ENCODE measurements around the gene CMTR1.
"Not testable (repeated sequence)": the region's sequence is repeated elsewhere in the genome, so short reads cannot be mapped to it uniquely, and the experiment has no call there.

Gene CMTR1, protein sequence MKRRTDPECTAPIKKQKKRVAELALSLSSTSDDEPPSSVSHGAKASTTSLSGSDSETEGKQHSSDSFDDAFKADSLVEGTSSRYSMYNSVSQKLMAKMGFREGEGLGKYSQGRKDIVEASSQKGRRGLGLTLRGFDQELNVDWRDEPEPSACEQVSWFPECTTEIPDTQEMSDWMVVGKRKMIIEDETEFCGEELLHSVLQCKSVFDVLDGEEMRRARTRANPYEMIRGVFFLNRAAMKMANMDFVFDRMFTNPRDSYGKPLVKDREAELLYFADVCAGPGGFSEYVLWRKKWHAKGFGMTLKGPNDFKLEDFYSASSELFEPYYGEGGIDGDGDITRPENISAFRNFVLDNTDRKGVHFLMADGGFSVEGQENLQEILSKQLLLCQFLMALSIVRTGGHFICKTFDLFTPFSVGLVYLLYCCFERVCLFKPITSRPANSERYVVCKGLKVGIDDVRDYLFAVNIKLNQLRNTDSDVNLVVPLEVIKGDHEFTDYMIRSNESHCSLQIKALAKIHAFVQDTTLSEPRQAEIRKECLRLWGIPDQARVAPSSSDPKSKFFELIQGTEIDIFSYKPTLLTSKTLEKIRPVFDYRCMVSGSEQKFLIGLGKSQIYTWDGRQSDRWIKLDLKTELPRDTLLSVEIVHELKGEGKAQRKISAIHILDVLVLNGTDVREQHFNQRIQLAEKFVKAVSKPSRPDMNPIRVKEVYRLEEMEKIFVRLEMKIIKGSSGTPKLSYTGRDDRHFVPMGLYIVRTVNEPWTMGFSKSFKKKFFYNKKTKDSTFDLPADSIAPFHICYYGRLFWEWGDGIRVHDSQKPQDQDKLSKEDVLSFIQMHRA

DNA sequence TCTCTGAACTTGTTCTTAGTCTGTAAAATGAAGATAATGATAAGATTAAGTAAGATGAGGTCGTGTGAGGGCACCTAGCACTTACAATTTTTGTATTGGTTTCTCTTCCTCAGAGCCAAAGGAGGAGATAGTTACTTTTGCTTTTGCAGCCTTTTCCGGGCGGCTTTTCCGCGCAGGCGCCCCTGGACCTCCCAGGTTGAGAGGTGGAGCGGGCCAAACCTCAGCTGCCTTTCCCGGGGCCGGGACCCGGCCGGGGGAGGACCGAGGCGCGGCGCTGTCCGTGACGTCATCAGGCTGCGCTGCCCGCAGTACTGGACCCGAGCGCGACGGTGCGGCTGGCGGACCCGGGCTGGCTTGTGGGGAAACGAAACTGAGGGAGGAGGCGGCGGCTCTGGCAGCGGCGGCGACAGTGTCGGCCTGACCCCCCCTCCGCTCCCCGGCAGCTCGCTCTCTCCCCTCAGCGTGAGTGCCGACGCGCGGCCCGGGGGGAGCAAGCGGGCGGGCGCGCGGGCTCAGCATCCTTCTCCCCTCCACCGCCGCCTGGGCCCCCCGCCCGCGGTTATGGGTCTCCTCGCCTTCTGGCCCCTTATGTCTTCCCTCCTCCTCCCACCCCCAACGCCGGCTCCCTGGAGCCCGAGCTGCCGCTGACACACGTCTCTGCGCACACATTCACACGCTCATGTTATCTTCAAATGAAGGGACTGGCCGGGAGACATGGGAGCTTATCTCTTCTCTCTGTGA lies at the start of gene CMTR1:
TSS of gene CMTR1 (plus strand) at position 306 of the 741 bp plus-strand sequence. CDS start 2,409 bp downstream, outside the sequence.
- peak; percentile 97 for DNase-seq

DNA sequence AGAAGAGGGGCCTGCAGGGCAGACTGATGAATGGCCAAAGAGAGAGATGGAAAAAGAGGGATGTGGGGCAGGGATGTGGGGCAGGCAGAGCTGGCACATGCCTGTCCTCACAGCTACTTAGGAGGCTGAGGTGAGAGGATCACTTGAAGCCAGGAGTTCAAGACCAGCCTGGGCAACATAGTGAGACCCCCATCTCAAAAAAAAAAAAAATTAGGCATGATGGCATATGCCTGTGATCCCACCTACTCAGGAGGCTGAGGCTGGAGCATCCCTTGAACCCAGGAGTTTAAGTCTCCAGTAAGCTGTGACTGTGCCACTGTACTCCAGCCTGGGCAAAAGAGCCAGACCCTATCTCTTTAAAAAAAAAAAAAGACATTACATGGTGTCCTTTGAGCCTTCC lies 44.4 kb upstream of the CMTR1 start:
- DNase-seq = no peak

DNA sequence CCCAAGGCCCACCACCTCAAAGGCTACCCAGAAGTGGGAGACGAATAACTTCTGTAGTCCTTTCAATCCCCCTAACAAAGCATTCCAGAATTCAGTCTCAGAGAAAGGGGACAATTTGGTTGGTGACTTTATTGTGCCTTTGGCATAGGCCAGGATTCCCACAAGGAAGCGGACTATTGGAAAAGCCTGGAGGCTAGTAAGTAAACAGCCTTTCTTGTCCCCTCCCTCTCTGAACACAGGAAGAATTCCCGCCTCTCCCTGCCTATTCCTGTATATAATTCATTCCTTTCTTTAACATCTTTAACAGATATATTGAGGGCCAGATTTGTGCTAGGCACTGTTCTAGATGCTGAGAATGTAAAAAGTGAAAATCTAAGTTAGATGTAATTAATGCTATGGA lies 43.2 kb upstream of the CMTR1 start:
- no peak for DNase-seq

DNA sequence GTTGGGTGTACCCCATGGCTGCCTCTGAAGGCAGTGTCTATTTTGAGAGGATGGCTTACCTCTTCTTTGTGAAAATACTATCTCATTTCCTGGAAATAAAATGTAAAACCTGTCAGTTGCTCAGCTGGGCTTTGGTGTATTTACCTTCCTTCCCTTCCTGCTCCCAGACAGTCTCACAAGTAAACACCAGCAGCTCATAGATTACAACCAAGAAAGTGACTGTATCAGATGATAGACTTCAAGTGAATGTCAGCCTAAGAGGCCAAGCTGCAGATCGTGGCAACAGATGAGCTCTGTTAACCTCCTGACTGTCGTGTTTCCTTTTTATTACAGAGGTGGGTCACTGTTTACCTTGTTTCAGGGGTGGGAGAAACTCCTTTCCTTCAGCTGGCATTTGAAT lies 41.9 kb upstream of the CMTR1 start:
- no peak for DNase-seq

DNA sequence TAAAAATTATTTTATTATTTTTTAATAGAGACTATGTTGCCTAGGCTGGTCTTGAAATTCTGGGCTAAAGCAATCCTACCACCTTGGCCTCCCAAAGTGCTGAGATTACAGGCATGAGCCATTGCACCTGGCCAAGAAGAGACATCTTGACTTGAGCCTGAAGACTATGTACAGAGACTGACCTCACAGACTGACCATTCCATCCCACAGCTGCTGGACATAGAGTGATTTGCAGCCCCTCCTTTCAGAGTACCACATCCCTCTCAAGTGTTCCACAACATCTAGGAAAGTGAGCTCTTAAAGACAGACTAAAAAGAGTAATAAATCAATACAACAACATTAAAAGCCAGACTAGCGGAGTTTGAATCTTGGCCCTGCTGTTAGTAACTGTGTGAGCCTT lies 40.2 kb upstream of the CMTR1 start:
- DNase-seq = no peak

DNA sequence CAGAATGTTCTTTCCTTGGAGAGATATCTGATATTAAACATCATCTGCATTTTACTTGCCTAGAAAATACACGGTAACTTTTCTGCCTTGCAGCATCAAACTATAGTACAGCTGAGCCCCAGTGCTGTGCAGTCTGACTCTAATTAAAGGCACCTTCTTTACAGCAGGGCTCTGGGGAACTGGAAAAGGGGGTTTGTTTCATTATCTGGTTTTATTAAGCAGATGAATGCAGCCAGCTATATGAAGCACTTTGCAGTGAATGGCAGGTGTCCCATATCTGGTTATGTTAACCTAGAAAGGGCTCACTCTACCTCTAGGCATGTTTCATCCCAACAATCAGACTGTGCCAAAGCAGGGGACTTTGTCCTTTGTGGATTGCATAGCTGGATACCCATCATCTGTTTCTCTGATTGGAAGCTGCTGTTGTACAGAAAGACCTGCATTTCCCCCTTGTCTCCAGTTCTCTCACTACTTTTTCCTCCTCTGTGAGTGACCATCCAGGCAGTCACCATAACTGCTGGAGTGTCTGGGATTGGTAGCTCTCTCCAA lies 39.6 kb upstream of the CMTR1 start:
- DNase-seq = no peak

DNA sequence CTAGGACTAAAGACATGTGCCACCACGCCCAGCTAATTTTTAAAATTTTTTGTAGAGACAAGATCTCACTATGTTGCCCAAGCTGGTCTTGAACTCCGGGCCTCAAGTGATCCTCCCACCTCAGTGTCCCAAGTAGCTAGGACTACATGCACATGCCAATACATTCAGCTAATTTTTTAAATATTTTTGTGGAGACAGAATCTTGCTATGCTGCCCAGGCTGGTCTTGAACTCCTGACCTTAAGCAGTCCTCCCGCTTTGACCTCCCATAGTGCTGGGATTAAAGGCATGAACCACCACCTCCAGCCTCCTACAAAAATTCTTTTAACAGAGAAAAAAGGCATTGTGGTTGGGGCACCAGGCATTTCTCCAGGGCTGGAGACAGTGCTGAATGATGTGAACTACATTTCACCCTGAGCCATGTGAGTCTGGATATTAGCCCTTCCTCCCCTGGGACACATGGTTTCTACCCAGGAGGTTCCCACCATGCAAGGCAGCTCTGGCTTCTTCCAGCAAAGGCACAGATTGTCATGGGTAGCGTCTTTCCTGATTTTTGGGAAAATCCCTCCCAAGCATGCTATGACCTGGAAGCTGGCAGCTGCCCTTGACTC lies 36.3 kb upstream of the CMTR1 start:
- no peak for DNase-seq

DNA sequence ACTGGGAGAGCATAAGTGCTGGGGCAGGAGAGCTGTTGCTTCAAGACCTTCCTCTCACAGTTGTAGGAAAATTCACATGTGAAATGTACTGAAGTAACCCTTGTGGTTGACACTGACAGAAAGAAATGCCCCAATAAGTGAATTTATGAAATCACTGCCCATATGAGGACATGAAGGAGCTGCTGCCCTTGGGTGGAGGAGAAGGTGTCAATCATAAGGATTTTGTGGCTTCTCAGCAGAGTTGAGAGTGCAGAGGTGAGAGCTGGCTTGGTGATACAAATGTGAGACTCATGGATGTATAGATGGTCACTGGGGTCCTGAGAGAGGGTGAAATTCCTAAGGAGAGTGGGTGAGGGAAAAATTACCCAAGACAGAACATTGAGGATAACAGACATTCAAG lies 33.9 kb upstream of the CMTR1 start:
- DNase-seq = no peak

DNA sequence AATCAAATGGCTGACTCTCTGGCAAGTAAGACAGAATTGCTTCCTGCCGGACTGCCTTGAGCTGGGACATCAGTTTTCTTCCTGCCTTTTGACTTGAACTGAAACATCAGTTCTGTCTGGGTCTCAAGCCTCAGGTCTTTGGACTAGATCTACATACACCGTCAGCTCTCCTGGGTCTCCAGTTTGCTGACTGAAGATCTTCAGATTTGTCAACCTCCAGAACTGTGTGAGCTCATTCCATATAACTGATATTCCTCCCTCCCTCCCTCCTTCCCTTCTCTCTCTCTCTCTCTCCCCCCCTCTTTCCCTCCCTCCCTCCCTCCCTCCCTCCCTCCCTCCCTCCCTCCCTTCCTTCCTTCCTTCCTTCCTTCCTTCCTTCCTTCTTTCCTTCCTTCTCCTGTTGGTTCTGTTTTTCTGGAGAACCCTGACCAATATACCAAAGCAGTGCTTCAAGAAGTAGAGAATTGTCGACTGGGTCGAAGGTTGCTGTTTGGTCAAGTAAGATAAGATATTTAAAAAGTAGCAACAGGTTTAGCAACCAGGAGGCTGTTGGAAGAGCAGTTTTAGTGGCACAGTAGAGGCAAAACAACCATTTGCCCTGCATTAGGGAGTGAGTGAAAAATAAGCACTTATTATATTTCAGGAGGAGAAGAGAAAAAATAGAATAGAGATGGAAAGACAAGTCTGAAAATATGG lies 33.1 kb upstream of the CMTR1 start:
- no peak for DNase-seq

DNA sequence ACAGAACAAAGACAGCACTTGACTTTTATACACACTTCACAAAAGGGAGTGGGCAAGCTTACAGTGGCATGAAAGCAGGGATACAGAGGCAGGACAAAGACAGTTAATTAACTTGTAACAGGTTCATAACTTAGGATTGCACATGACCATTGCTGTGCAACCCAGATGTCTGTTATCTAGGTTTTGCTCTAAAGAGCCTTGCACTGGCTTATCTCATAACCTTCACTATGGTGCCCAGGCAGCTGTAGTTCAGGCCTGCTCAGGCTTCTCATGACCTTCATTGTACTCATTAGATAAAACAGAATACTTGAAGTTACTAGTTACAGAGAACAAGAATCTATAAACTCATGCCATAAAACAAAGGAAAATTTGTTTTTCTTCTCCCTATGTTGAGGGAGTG lies 31.4 kb upstream of the CMTR1 start:
- DNase-seq = not testable (repeated sequence)

DNA sequence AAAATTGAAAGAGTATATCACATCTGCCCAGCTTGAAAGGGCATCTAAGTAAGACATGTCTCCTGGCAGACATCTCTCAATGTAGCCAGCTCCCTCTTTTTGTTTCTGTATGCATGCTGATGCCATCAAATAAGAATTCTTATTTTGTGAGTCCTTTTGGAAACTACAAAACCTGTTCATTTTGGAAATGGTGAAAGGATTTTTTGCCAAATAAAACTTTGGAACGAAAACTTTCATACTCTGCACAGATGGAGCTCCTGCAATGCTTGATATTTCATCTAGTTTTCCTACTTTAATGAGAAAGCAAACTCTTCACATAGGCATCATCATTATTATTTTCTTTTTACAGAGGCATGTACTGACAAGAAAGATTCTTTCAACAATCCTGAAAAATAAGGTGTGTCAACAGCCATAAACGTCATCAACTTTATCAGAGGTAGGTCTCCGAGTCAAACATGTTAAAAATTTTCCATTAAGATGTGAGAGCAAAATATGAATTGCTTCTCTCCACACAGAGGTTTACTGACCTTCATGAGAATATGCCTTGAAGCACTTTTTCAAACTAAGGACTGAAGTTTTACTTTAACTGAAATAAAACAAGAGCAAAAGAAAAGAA lies 26.2 kb upstream of the CMTR1 start:
- DNase-seq = no peak

DNA sequence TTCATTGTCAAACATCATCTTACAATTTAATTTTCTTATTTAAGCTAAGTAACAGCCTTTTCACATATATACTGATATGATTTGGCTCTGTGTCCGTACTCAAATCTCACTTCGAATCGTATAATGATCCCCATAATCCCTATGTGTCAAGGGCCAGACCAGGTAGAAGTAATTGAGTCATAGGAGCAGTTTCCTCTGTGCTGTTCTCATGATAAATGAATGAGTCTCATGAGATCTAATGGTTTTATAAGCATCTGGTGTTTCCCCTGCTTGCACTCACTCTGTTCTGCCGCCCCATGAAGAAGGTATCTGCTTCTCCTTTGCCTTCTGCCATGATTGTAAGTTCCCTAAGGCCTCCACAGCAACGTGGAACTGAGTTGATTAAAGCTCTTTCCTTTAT lies 25.1 kb upstream of the CMTR1 start:
- no peak for DNase-seq

DNA sequence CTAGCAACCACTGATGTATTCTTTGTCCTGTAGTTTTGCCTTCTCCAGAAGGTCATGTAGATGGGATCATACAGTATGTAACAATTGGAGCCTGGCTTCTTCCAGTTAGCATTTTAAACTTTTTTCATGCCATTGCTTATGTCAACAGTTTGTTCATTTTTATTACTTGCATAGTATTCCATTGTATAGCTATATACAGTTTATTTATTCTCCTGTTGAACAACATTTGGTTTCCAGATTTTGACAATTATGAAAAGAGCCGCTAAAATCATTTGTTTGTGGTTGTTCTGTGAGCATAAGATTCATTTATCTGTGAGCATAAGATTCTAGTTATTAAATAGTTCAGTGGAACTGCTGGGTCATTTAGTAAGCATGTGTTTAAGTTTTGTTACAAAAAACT lies 23.5 kb upstream of the CMTR1 start:
- DNase-seq = no peak

DNA sequence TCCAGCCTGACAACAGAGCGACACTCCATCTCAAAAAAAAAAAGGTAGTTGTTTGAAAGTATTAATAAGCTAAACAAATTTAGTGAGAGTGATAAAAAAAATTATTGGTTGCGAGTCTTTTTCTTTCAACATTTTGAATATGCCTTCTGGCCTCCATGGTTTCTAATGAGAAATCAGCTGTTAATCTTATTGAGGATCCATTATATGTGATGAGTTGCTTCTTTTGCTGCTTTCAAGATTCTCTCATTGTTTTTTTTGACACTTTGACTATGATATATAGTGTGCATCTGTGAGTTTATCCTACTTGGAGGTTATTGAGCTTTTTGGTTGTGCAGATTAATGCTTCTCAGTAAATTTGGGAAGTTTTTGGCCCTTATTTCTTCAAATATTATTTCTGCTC lies 15.6 kb upstream of the CMTR1 start:
- DNase-seq = no peak

DNA sequence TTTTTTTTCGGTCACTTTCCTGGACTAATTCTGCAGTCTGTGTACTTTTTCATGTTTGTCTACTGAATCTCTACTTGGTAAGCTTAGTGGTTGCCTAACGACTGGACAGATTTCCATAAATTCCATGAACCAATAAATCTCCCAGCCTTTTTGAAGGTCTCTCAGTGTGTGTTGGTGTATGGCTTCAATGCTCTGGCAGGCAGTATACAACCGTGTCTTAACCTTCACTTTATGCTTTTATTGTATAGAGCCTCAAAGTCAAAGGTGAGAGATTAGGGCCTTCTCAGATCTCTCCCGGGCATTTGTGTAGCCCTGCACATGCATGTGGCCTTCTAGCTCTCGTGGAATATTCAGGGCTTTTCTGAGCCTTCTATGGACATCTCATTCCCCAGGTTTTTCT lies 14.3 kb upstream of the CMTR1 start:
- DNase-seq = no peak

DNA sequence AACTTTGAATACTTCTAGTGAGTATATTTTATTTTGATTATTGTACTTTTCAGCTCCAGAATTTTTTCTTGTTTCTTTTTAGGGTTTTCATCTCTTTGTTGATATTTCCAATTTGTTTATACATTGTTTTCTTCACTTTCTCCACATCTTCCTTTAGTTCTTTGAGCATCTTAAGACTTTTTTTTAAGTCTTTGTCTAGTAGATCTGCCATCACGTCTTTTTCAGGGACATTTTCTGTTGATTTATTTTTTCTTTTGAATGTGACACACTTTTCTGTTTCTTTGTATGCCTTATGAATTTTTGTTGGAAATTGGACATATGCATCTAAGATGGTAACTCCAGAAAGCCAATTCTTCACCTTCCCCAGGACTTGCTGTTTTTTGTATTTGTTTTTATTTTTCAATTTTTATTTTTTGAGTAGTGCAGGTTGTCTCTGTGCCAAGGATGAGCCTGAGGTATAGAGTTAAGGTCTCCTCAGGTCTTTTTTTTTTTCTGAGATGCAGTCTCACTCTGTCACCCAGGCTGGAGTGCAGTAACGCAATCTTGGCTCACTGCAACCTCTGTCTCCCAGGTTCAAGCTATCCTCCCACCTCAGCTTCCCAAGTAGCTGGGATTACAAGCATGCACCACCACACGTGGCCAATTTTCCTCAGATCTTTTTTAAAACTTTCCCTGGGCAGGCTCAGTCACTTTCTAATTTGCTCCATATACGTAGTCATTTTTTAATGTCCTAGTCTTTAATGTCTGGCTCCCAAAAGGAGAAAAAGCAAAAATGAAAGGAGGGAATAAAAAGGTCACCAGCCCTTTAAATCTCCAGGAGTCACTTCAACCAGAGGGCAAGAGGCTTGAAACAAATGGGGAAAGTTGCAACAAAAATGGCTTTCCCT lies 6.7 kb upstream of the CMTR1 start:
- DNase-seq = no peak

DNA sequence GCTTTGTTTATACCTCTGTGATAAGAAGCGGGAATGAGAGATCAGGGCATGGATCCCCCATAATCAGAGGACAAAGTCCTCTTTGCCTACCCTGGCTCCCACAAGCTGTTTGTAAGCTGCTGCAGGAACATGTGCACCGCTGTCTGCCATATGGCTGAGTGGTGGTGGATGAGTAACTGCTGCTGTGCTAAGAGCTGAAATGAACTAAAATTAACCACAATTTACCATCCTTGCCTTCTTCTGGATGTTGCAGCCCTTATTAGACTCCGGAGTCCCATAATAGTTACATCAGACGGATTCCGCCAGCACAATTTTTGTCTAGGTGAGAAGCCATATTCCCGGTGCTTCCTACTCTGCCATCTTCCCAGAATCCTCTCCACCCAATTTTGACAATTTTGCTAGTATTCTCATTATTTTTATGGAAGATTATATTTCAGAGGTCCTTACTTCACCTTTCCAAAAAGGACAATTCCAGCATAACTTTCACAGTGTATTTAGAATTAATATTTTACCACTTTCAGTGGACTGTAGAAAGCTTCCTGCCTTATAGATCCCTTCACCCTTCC lies 6.0 kb upstream of the CMTR1 start:
- no peak for DNase-seq

DNA sequence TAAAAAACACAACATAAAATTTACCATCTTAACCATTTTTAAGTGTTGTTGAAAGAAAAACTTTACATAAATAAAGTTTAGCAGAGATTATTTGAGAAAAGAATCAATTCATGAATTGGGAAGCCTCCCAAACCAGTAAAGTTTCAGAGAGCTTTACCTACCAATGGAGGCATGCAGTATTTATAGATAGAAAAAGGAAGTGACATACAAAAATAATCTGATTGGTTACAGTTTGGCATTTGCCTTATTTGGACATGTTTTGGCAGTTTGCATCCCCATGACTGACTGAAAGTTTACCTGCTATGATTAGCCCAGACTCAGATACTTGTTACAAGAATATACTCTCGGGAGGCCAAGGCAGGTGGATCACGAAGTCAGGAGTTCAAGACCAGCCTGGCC lies 3.7 kb upstream of the CMTR1 start:
- DNase-seq = no peak

DNA sequence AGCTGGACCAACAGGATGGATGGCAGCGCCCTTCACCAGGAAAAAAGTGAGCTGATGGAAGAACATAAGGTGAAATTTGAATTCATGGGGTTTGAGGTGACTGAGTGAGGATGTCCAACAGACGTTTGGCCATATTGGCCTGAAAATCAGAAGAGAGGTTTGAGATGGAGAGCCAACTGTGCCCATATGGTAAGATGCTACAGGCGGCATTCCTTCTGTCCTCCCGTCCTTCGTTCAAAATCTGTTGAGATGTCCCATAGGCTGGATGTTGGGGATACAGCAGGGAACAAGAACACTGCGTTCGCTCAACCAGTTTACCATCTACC lies 468 bp upstream of the CMTR1 start:
- no peak for DNase-seq

DNA sequence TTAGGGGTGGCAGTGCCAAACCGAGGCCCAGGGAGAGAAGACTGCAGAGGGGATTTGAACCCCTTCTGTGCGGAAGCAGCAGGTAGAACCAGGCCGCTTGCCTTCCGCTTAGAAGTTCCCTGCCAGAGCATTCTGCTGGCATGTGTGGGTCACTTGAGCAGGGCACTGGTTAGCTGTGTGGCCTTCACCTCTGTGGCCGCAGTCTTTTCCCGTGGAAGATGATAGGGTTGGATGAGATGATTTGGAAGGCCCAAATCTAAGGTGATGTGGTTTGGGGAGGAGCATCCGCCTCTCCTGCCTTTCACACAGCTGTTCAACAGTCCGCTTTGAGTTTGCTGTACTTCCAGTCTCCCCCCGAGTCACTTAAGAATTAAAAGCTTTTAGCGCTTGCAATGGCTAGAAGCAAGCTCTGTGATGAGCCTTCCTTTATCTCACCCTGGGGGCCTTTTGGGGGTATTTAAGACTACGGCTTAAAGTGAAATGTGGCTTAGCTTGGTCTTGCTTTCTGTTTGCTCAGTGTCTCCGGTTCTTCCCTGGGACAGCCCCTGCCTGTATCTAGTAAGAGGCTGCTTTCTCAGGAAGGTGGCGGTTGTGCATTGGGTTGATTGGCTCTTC lies 743 bp downstream of the CMTR1 start:
- DNase-seq = peak; percentile 50
